NCI-H2081 treated with DMSO at 0.1 percent for 48 hours (cell line): ENCODE results near the gene RPL11.
"Not testable (repeated sequence)": the region's sequence is repeated elsewhere in the genome, so short reads cannot be mapped to it uniquely, and the experiment has no call there.

Experiments
- DNase-seq: peaks from one replicate; lab custom pipeline; 2025; lab: John Stamatoyannopoulos, UW

The RPL11 gene

DNA sequence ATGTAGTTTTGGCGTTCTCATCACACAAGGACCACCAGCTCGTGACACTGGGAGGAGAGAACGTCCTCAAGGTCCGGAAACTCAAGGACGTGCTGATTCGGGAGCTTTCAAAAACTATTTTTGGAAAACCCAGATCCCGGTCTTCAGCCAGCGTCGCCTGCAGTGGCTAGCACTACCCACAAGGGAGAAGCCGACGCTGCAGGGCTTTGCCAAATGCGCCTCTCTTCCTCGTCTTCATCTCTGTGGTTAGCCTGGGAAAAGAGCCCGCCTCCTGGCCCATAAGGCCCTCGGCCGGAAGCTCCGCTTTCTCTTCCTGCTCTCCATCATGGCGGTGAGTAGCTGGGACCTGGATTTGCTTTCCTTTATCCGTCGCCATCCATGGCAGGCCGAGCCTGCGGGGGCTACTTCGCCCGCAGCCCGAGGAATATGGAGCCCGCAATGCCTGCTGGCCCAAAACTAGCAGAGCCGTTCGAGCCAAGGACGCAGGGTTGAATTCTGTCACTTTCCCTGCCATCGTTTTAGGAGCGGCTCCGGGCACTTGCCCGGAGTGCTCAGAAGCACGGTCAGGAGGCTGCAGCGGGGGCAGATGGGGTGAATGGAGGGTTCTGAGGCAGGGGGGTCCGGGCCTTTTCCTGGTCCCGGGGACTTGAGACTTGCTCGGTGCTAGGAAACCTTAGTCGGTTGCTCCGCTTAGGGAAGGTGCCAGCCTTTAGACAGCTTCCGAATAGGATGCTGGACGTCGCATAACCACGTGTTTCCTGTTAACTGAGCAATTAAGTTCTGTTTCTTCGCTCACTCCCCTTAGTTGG lies at the start of gene RPL11:
TSS of gene RPL11 (plus strand) at position 308 of the 809 bp plus-strand sequence. CDS start at position 326, 18 bp downstream.
- DNase-seq: peak; percentile 91

GRCh38 chr1:23643736-23644554 lies 47.7 kb upstream of the RPL11 start:
- DNase-seq: no peak

GRCh38 chr1:23644555-23644866 lies 47.1 kb upstream of the RPL11 start:
- DNase-seq: no peak

DNA sequence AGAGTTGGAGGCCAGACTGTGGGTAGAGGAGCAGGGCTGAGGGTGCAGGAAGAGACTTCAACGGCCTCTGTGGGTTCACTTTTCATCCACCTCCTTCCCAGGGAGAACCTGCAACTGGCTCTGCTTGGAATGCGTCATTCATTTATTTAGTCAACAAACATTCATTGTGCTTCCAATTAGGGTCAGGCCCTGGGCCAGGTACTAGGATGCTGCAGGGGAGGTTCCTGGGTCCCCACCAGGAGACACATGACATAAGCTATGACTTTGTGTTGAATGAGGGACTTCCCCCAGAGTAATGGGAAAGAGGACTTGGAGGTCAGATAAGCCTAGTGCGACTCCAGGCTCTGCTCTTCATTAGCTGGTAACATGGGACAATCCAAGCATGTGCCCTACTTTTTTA lies 46.3 kb upstream of the RPL11 start:
- DNase-seq: no peak

DNA sequence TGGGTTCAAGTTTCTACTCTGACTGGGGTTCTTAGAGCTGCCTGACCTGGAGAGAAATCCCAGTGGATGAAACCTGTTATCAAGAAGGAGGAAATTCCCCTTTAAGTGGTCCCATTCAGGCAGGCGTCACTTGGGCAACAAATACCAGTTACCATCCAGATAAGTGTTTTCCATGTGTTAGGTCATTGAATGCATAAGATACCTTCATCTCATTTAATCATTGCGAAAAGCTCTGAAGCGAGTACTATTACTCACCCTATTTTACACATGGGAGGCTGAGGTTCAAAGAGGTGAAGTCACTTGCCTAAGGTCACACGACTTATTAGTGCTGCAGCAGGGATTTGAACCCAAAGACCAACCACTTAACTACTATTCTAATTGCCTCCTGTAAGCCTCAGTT lies 45.5 kb upstream of the RPL11 start:
- no peak for DNase-seq

- no peak for DNase-seq
Observed at GRCh38 chr1:23646541-23646940, 45.1 kb upstream of the RPL11 start.

- DNase-seq: no peak
Observed at GRCh38 chr1:23648576-23648975, 43.0 kb upstream of the RPL11 start.

DNA sequence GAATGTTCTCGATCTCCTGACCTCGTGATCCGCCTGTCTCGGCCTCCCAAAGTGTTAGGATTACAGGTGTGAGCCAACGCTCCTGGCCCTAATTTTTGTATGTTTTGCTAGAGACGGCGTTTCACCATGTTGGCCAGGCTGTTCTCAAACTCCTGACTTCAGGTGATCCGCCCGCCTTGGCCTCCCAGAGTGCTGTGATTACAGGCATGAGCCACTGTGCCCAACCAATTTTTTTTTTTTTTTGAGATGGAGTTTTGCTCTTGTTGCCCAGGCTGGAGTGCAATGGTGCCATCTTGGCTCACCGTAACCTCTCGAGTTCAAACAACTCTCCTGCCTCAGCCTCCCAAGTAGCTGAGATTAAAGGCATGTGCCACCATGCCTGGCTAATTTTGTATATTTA lies 42.4 kb upstream of the RPL11 start:
- DNase-seq: not testable (repeated sequence)

GRCh38 chr1:23650344-23650990 lies 41.1 kb upstream of the RPL11 start:
- no peak for DNase-seq

GRCh38 chr1:23651069-23651808 lies 40.4 kb upstream of the RPL11 start:
- no peak for DNase-seq

DNA sequence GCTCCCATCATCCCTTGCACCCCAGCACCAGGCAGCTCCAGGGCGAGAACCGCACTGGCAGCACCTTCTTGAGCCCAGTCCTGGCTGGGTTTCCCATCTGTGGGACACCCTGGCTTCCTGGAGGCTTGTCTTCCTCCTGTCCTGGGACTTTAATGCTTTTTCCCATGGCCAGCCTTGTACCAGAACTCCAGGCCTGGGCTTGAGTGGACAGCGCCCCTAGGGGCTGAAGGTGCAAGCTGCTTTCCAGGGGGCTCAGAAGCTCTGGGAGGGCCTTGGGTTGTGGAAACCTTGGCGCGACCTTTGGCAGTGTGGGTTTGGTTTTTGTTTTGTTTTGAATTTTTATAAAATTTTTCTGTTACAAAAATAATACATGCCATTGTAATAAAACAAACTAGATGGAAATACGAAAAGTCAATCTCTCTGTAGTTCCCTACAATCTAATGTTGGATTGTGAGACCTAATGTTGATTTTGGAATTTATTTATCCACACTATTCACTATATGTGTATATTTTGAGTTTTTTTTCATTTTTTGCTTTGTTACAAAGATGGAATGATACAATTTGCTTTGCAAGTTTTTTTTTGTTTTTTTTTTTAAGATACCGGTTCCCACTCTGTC lies 33.8 kb upstream of the RPL11 start:
- DNase-seq: no peak

DNA sequence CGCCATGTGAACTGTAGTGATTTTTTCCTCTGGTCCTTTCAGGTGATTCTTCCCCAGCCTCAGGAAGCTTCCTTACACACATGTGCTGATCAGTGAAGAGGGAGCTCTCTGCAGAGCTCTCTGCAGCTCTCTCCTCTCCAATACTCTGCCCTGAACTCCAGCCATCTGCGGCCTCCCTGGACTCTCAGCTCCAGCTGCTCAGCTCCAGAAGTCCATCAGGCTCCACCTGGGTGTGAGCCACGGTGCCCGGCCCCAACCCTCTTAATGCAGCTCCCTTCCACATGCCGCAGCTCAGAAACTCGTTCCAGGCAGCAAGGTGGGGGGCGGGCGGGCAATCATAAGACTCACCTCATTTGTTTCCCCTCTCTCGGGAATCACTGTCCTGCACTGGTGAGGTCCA lies 30.9 kb upstream of the RPL11 start:
- no peak for DNase-seq

- DNase-seq: no peak
Observed at GRCh38 chr1:23661887-23662286, 29.7 kb upstream of the RPL11 start.

- DNase-seq: no peak
Observed at GRCh38 chr1:23664837-23665795, 26.5 kb upstream of the RPL11 start.

DNA sequence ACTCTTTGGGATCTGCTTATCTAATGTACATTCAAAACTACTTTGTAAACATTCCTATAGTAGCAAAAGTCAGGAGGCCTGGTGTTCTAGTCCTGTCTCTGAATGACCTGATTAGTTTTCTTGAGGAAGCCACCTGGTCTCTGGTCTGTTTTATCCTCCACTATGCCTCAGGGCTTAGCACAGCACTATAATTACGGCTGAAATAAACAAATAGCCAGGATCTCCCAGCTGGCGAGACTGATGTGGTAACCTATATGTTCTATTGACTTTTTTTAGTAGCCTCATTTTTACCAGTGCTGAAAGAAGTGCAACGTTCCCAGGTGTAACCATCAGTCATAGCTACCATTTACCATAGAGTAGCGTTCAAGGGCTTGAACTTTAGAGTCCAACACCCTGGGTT lies 24.2 kb upstream of the RPL11 start:
- DNase-seq: peak; percentile 95

GRCh38 chr1:23670709-23671108 lies 20.9 kb upstream of the RPL11 start:
- DNase-seq: no peak

GRCh38 chr1:23673086-23673813 lies 18.4 kb upstream of the RPL11 start:
- no peak for DNase-seq

- DNase-seq: no peak
Observed at GRCh38 chr1:23679815-23680214, 11.8 kb upstream of the RPL11 start.

GRCh38 chr1:23682946-23683345 lies 8.7 kb upstream of the RPL11 start:
- no peak for DNase-seq

GRCh38 chr1:23684415-23684814 lies 7.2 kb upstream of the RPL11 start:
- no peak for DNase-seq
